Panc1 (cell line): ENCODE measurements around the gene TIGD7. TPM values are rescaled to one million over a fixed set of nuclear protein-coding genes. Genes with fewer than 3 reads are reported as not detected.

Experiments used
- ATAC-seq: fragments of 200-7000 bp; cut with Tn5 transposase; 2 replicates; pipeline ENCODE4 v1.9.1; 2020; ENCODE audit warnings: mild to moderate bottlenecking, moderate library complexity
- BruUV-seq: library from RNA; stranded (reverse); fragments of 400-500 nt; replicated peaks from 2 replicates; lab custom pipeline; 2021; lab: Mats Ljungman, UMichigan
- CTCF ChIA-PET: fragments of 300-600 bp; sonication (Branson Sonifier 250); formaldehyde crosslinking; loops from one replicate; lab custom pipeline; 2022; ENCODE audit warnings: antibody characterized with exemption; lab: Charles Lee
- POLR2A ChIA-PET: fragments of 300-600 bp; sonication (Branson Sonifier 250); formaldehyde crosslinking; loops from one replicate; lab custom pipeline; 2022; ENCODE audit warnings: antibody characterized with exemption; lab: Charles Lee
- DNase-seq: peaks from one replicate; pipeline ENCODE4 v3.0.0-alpha.2; 2010; ENCODE audit warnings: low read depth, low spot score
- H3K27ac ChIP-seq: 2 replicates; pipeline ENCODE4 v1.5.1; 2011; ENCODE audit warnings: mild to moderate bottlenecking, low read length, inconsistent platforms
- H3K27me3 ChIP-seq: fragments of 200-500 bp; sonication (Bioruptor generic); 2 replicates; pipeline ENCODE4 v1.6.0; 2014; ENCODE audit warnings: low read length, inconsistent platforms; ENCODE audit not compliant: control insufficient read depth, insufficient read depth
- H3K36me3 ChIP-seq: fragments of 200-500 bp; sonication (Bioruptor generic); 2 replicates; pipeline ENCODE4 v1.5.1; 2014; ENCODE audit warnings: inconsistent platforms, mild to moderate bottlenecking, low read length, moderate library complexity; ENCODE audit not compliant: control insufficient read depth, insufficient read depth
- H3K4me1 ChIP-seq: 2 replicates; pipeline ENCODE4 v1.5.1; 2011; ENCODE audit warnings: inconsistent platforms, mild to moderate bottlenecking, low read length, moderate library complexity; ENCODE audit not compliant: control insufficient read depth, insufficient read depth
- H3K4me3 ChIP-seq, 2 experiments: 2 replicates each; pipeline ENCODE4 v1.5.1; 2011 to 2012; ENCODE audit warnings: low read depth in 2 of 2, low read length in 2 of 2, mild to moderate bottlenecking in 2 of 2, inconsistent platforms in 1 of 2, moderate library complexity in 1 of 2
- H3K9me3 ChIP-seq: fragments of 200-500 bp; sonication (Bioruptor generic); 2 replicates; pipeline ENCODE4 v1.5.1; 2014; ENCODE audit warnings: low read depth, mild to moderate bottlenecking, inconsistent platforms, low read length, moderate library complexity; ENCODE audit not compliant: control insufficient read depth, insufficient read depth
- CTCF ChIP-seq: fragments of 450-650 bp; IDR thresholded peaks from 2 replicates; pipeline ENCODE4 v1.5.1; 2017; ENCODE audit warnings: mild to moderate bottlenecking
- POLR2AphosphoS5 ChIP-seq: IDR thresholded peaks from 2 replicates; pipeline ENCODE4 v1.6.1; 2012; ENCODE audit warnings: mild to moderate bottlenecking, low read depth, low read length, moderate library complexity
- REST ChIP-seq, 2 experiments: IDR thresholded peaks; 2 replicates each; pipeline ENCODE4 v1.6.1; 2011 to 2012; ENCODE audit warnings: low read depth in 2 of 2, control low read depth in 1 of 2, low read length in 1 of 2, mild to moderate bottlenecking in 1 of 2, moderate library complexity in 1 of 2; ENCODE audit not compliant: insufficient read depth in 1 of 2
- SIN3A ChIP-seq: IDR thresholded peaks from 2 replicates; pipeline ENCODE4 v1.6.1; 2012; ENCODE audit warnings: low read depth, mild to moderate bottlenecking, low read length, moderate library complexity, borderline replicate concordance; ENCODE audit not compliant: insufficient read depth
- TCF7L2 ChIP-seq: IDR thresholded peaks from 2 replicates; pipeline ENCODE4 v1.6.1; 2011; ENCODE audit warnings: mild to moderate bottlenecking, low read depth, low read length, inconsistent platforms
- in situ Hi-C: cut with HindIII; loops from 2 replicates; pipeline ENCODE4 v1.10.0; 2016; ENCODE audit warnings: low sequenced_read_pairs, low pct_unique_long_range_greater_than_20kb
- intact Hi-C: fragments of 100-400 bp; cut with micrococcal nuclease; formaldehyde crosslinking; loops from one replicate; pipeline ENCODE4 v1.10.0; 2022; ENCODE audit not compliant: unreplicated experiment
- total RNA-seq: library from RNA; stranded (reverse); gene quantifications from one replicate; pipeline ENCODE4 v1.2.1, GENCODE V29; 2021; ENCODE audit not compliant: unreplicated experiment

Gene TIGD7
- total RNA-seq, 1 experiment from 2014 or later, result 4.5 TPM

- POLR2A ChIA-PET, result interaction anchor here (0.7 kb wide), 1 partner anchor 15 kb away, joined by 3 read pairs; no protein-coding TSS in a partner anchor
- peaks cover 7% of the 10 kb centered on the region for H3K36me3 ChIP-seq
- no peak for DNase-seq
- no peak overlapping the region for H3K4me3 ChIP-seq
- TF ChIP-seq REST (IDR thresholded peaks at IDR 0.05; ENCODE audit: insufficient read depth in 1 of 2, low read depth in 2 of 2, low read length in 1 of 2), result no peak
- TF ChIP-seq TCF7L2, result no peak
- no peak for TF ChIP-seq CTCF
- no peak for TF ChIP-seq SIN3A
- H3K27ac ChIP-seq, result no peak overlapping the region
- ATAC-seq, result 0 out of 2 replicates have a peak, but pooled peaks have one; percentile 26
- intact Hi-C loops (no loop called here), in situ Hi-C loops (no loop called here)
- H3K4me1 ChIP-seq, result no peaks in the 10 kb centered on the region
- BruUV-seq, result no TSS peak
- CTCF ChIA-PET, result no interaction called here
- peaks cover 84% of the 10 kb centered on the region for H3K9me3 ChIP-seq
- H3K27me3 ChIP-seq, result no peaks in the 10 kb centered on the region
Measured at GRCh38 chr16:3295209-3295608, 10.0 kb downstream of the TIGD7 start.

- in situ Hi-C loops (no loop called here), intact Hi-C loops (no loop called here)
- ATAC-seq, result no peak
- H3K9me3 ChIP-seq, result peaks cover 82% of the 10 kb centered on the region
- no TSS peak for BruUV-seq
- no peak overlapping the region for H3K4me3 ChIP-seq
- TF ChIP-seq TCF7L2, result no peak
- H3K27ac ChIP-seq, result no peak overlapping the region
- no peak for DNase-seq
- H3K27me3 ChIP-seq, result no peaks in the 10 kb centered on the region
- no peaks in the 10 kb centered on the region for H3K4me1 ChIP-seq
- peaks cover 11% of the 10 kb centered on the region for H3K36me3 ChIP-seq
- CTCF ChIA-PET, result no interaction called here
- POLR2A ChIA-PET, result no interaction called here
Measured at GRCh38 chr16:3292604-3293003, 12.6 kb downstream of the TIGD7 start.

GRCh38 chr16:3289998-3290673, 15.1 kb downstream of the TIGD7 start:
- Histone ChIP-seq H3K36me3 (peaks cover 20% of the 10 kb centered on the region), H3K9me3 (peaks cover 89% of the 10 kb centered on the region), H3K4me3 (no peak overlapping the region), H3K27ac (no peak overlapping the region), H3K4me1 (no peaks in the 10 kb centered on the region), H3K27me3 (no peaks in the 10 kb centered on the region)
- no peak for ATAC-seq
- CTCF ChIA-PET, result no interaction called here
- POLR2A ChIA-PET, result interaction anchor here (0.6 kb wide), 1 partner anchor 122 kb away, joined by 8 read pairs; no protein-coding TSS in a partner anchor
- no peak for TF ChIP-seq TCF7L2
- TF ChIP-seq SIN3A, result no peak
- no peak for TF ChIP-seq REST (IDR thresholded peaks at IDR 0.05; ENCODE audit: insufficient read depth in 1 of 2, low read depth in 2 of 2, low read length in 1 of 2)
- TF ChIP-seq CTCF, result no peak
- no peak for TF ChIP-seq POLR2AphosphoS5
- intact Hi-C loops, result no loop called here
- BruUV-seq, result no TSS peak
- no peak for DNase-seq
- in situ Hi-C loops, result no loop called here
